ENCODE results near the gene PROM1. TPM values are rescaled to one million over a fixed set of nuclear protein-coding genes. Genes with fewer than 3 reads are reported as not detected.

The PROM1 gene
- total and polyA plus RNA-seq, 12 donors = 1.2 to 19.3 (median 3.4) TPM

DNA sequence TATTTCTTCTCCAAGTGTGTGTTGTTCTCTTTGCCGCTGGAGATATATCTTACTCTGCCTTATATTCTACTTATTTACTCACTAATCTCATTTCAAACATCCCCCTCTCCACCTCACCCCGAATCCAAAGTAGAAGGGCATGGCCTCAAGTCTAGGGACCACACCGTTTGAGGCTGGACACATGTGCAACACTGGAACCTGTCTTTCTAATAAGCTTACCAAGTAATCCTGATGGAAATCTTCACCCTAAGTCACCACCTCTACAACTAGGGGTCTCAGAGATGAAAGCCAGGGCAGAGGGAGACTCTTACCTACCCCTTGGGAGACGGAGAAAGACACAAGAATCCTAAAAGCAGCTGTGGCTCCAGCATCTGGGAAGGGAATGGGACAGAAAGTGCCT is 6.0 kb downstream of the PROM1 start:
- Histone ChIP-seq H3K4me1 (peaks cover 0 to 26% (median 11%) of the 10 kb centered on the region in 9 donors), H3K27me3 (peaks cover 0 to 49% (median 34%) of the 10 kb centered on the region in 7 donors), H3K27ac (no peak overlapping the region), H3K9me3 (no peaks in the 10 kb centered on the region), H3K4me3 (no peak overlapping the region), H3K36me3 (no peaks in the 10 kb centered on the region)
- TF ChIP-seq, protein P1, sequence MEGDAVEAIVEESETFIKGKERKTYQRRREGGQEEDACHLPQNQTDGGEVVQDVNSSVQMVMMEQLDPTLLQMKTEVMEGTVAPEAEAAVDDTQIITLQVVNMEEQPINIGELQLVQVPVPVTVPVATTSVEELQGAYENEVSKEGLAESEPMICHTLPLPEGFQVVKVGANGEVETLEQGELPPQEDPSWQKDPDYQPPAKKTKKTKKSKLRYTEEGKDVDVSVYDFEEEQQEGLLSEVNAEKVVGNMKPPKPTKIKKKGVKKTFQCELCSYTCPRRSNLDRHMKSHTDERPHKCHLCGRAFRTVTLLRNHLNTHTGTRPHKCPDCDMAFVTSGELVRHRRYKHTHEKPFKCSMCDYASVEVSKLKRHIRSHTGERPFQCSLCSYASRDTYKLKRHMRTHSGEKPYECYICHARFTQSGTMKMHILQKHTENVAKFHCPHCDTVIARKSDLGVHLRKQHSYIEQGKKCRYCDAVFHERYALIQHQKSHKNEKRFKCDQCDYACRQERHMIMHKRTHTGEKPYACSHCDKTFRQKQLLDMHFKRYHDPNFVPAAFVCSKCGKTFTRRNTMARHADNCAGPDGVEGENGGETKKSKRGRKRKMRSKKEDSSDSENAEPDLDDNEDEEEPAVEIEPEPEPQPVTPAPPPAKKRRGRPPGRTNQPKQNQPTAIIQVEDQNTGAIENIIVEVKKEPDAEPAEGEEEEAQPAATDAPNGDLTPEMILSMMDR (IDR thresholded peaks at IDR 0.05) = no peak
- DNase-seq (no peak), ATAC-seq (no peak)
- intact Hi-C loops (cut with DNase I) = no loop called here
- 67 to 72% methylated on average over 4 of the region's 4 CpGs for WGBS, 2 donors

DNA sequence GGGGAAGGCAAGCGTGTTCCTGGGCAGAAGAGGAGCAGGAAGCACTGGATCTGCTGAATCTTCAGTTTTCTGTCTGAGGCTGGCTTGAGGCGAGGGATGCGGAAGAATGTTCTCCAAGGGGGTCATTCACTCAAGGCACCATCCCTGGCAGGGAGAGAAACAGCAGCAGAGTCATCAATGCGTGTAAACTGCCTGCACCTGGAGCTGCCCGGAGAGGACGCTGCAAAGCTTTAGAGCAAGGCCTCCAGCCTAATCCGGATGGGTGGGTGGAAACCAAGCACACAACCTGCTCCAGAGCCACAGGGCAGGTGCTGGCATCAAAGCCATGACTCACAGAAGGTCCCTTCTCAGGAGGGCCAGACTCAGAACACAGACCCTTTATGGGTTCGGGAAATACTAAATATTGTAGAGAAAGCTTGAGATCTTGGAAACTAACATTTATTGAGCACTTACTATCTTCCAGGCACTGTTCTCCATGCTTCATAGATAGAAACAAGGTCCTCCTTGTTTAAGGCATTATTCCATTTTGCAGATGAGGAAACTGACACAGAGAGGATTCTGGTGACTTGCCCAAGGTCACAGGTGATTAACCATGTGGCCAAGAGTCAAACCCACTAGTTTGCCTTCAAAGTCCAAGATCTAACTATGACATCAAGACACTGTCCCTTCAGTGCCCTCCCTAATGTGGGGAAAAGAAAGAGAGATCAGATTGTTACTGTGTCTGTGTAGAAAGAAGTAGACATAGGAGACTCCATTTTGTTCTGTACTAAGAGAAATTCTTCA is 7.7 kb downstream of the PROM1 start:
- peaks cover 0 to 33% (median 20%) of the 10 kb centered on the region in 7 donors for H3K27me3 ChIP-seq
- intact Hi-C loops (cut with DNase I) = no loop called here
- H3K36me3 ChIP-seq = no peaks in the 10 kb centered on the region
- DNase-seq (no peak), ATAC-seq (no peak)
- peaks cover 0 to 12% (median 0%) of the 10 kb centered on the region in 9 donors for H3K4me1 ChIP-seq
- 81 to 85% methylated on average over 8 of the region's 8 CpGs for WGBS, 2 donors
- H3K4me3 ChIP-seq = no peak overlapping the region
- no peaks in the 10 kb centered on the region for H3K9me3 ChIP-seq
- TF ChIP-seq, protein P1 (IDR thresholded peaks at IDR 0.05) = no peak
- H3K27ac ChIP-seq = no peak overlapping the region

DNA sequence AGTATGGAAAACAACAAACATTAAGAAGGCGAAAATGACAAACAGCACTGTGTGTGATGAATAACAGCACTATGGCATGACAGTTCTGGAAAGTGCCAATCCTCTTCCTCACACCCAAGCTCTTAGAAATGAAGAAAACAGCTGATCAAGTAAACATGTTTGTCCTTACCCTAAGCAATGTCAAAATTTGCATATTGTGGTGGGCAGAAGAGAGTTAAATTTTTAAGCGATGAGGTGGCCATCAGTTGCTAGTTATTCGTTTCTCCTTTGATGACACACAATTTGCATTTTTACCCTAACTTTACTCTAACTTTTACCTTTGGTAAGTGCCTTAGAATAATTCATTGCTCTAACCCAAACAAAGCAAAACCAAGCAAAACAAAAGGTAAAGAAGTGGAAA is 8.8 kb downstream of the PROM1 start:
- Histone ChIP-seq H3K9me3 (no peaks in the 10 kb centered on the region), H3K36me3 (no peaks in the 10 kb centered on the region), H3K27me3 (peaks cover 0 to 22% (median 9%) of the 10 kb centered on the region in 7 donors), H3K4me1 (peaks cover 0 to 12% (median 0%) of the 10 kb centered on the region in 9 donors), H3K4me3 (no peak overlapping the region), H3K27ac (no peak overlapping the region)
- ATAC-seq (no peak), DNase-seq (no peak)
- intact Hi-C loops (cut with DNase I) = no loop called here
- WGBS, 2 donors = 77 to 83% methylated on average over 3 of the region's 3 CpGs
- TF ChIP-seq, protein P1 (IDR thresholded peaks at IDR 0.05) = no peak

DNA sequence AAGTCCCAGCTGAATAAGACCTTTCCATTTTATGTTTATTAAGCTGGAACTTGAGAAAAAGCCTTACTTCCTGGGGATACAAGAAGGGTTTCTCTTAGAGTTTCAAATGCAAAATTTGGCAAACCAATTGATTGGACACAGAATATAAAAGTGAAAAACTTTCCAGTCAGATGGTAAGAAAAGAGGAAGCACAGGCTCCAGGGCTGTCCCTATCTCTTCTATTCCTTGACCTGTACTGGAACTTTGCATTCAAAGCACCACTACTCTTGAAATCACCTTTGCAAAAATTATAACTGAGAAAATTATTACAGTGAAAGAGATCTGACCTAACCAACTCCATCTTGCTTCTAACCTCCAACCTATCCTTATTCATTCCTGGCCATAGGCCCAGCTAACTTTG is 11.7 kb downstream of the PROM1 start:
- ATAC-seq (no peak), DNase-seq (no peak)
- no peak overlapping the region for H3K4me3 ChIP-seq
- TF ChIP-seq, protein P1 (IDR thresholded peaks at IDR 0.05) = no peak
- no peak overlapping the region for H3K27ac ChIP-seq
- intact Hi-C loops (cut with DNase I) = loop anchor here in 1 of 10 donors (5.0 kb wide), 1 partner anchor 610 kb away; no protein-coding TSS in a partner anchor
- H3K36me3 ChIP-seq = no peaks in the 10 kb centered on the region
- no peaks in the 10 kb centered on the region for H3K4me1 ChIP-seq
- no peaks in the 10 kb centered on the region for H3K9me3 ChIP-seq
- H3K27me3 ChIP-seq = peaks cover 0 to 5% (median 0%) of the 10 kb centered on the region in 7 donors

Measured in heart right ventricle (tissue), 16 donors.